Activated CD8-positive, alpha-beta T cell treated with anti-CD3 and anti-CD28 coated beads, Interleukin-2, amount 10 ng/mL, durations not matched to agents 7 days and 5 days (primary cell): Measurements from ENCODE around the gene LNP1. TPM values are rescaled to one million over a fixed set of nuclear protein-coding genes. Genes with fewer than 3 reads are reported as not detected.
A peak's percentile ranks its signal among the peaks of the same experiment; 100 is the strongest.
"Not testable (repeated sequence)": the region's sequence is repeated elsewhere in the genome, so short reads cannot be mapped to it uniquely, and the experiment has no call there.

Experiments
- ATAC-seq: fragments of 150-1000 bp; cut with Tn5 transposase; one replicate; pipeline ENCODE4 v1.10.0; 2021; ENCODE audit warnings: moderate library complexity
- CTCF ChIA-PET: fragments of 350-600 bp; sonication (Branson Sonifier 250); formaldehyde crosslinking; loops from one replicate; lab custom pipeline; 2021; ENCODE audit warnings: antibody characterized with exemption; lab: Charles Lee
- POLR2A ChIA-PET: fragments of 350-600 bp; sonication (Branson Sonifier 250); formaldehyde crosslinking; loops from one replicate; lab custom pipeline; 2021; ENCODE audit warnings: antibody characterized with exemption; lab: Charles Lee
- DNase-seq: peaks from one replicate; pipeline ENCODE4 v3.0.0-alpha.2; 2020
- H3K27ac Mint-ChIP-seq: one replicate; pipeline ENCODE4 v1.8.0; 2021; ENCODE audit warnings: mild to moderate bottlenecking, mixed read lengths
- H3K27me3 Mint-ChIP-seq: one replicate; pipeline ENCODE4 v1.8.0; 2021; ENCODE audit warnings: low read depth, mixed read lengths
- H3K36me3 Mint-ChIP-seq: one replicate; pipeline ENCODE4 v1.8.0; 2021; ENCODE audit warnings: low read depth, mixed read lengths
- H3K4me1 Mint-ChIP-seq: one replicate; pipeline ENCODE4 v1.8.0; 2021; ENCODE audit warnings: low read depth, mixed read lengths
- H3K4me3 Mint-ChIP-seq: one replicate; pipeline ENCODE4 v1.8.0; 2021; ENCODE audit warnings: mild to moderate bottlenecking, mixed read lengths
- H3K9me3 Mint-ChIP-seq: one replicate; pipeline ENCODE4 v1.8.0; 2022; ENCODE audit warnings: mixed read lengths; ENCODE audit not compliant: insufficient read depth
- total RNA-seq, 2 experiments: library from RNA; stranded (reverse); gene quantifications; one replicate each; pipeline ENCODE4 v1.2.3, GENCODE V29; 2021

Gene LNP1
- total RNA-seq, 2 experiments from 2014 or later, result 1.4 TPM

GRCh38 chr3:100440895-100441294 is 39.6 kb downstream of the LNP1 start:
- Mint-ChIP-seq H3K36me3 (peaks cover 3% of the 10 kb centered on the region), H3K27ac (peak overlapping the region; percentile 56), H3K4me3 (no peak overlapping the region), H3K9me3 (peaks cover 4% of the 10 kb centered on the region), H3K27me3 (no peaks in the 10 kb centered on the region), H3K4me1 (peaks cover 9% of the 10 kb centered on the region)
- ATAC-seq (peak; percentile 72), DNase-seq (peak; percentile 23)
- ChIA-PET CTCF (interaction anchor here (0.6 to 1.0 kb wide), 2 partner anchors 23 to 268 kb away, joined by 3 read pairs; partner anchors contain the start of gene TFG), POLR2A (no interaction called here)

GRCh38 chr3:100443690-100444089 is 42.4 kb downstream of the LNP1 start:
- Mint-ChIP-seq H3K9me3 (peaks cover 4% of the 10 kb centered on the region), H3K4me1 (peaks cover 9% of the 10 kb centered on the region), H3K36me3 (peaks cover 4% of the 10 kb centered on the region), H3K4me3 (no peak overlapping the region), H3K27ac (no peak overlapping the region), H3K27me3 (no peaks in the 10 kb centered on the region)
- ChIA-PET CTCF (no interaction called here), POLR2A (no interaction called here)
- ATAC-seq, result no peak
- no peak for DNase-seq

GRCh38 chr3:100447067-100447466 is 45.7 kb downstream of the LNP1 start:
- H3K36me3 Mint-ChIP-seq, H3K4me1 Mint-ChIP-seq, H3K4me3 Mint-ChIP-seq, CTCF ChIA-PET, H3K27me3 Mint-ChIP-seq, H3K9me3 Mint-ChIP-seq, POLR2A ChIA-PET, ATAC-seq, DNase-seq, H3K27ac Mint-ChIP-seq: not testable (repeated sequence)

- Mint-ChIP-seq H3K36me3 (peaks cover 1% of the 10 kb centered on the region), H3K4me3 (no peak overlapping the region), H3K27ac (no peak overlapping the region), H3K9me3 (peaks cover 4% of the 10 kb centered on the region), H3K4me1 (no peaks in the 10 kb centered on the region), H3K27me3 (no peaks in the 10 kb centered on the region)
- ATAC-seq (no peak), DNase-seq (no peak)
- ChIA-PET POLR2A (no interaction called here), CTCF (interaction anchor here (1.0 kb wide), 1 partner anchor 10 kb away, joined by 3 read pairs; no protein-coding TSS in a partner anchor)
These were observed 46.7 kb downstream of the LNP1 start for GRCh38 chr3:100448079-100448478.

DNA sequence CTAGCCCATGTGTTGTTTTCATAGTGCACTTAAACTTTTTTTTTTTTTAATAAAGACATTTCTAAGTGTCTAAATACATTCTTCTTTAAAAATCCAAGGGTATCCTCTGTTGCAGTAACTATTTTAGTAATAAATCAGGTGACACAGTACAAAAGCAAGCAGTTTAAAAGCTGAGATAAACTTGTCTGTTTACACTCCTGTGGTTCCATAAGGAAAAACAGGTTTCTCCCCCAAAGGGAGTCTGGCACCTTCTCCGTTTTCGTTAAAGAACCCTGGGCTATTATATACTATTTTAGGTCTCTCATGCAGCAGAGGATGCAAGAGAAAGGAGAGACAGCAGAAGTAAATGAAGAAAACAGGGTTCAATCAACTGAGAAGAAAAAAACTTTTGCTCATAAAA is 47.9 kb downstream of the LNP1 start:
- H3K9me3 Mint-ChIP-seq, result no peaks in the 10 kb centered on the region
- no peak overlapping the region for H3K27ac Mint-ChIP-seq
- H3K36me3 Mint-ChIP-seq, result peaks cover 1% of the 10 kb centered on the region
- no peak overlapping the region for H3K4me3 Mint-ChIP-seq
- POLR2A ChIA-PET, result no interaction called here
- H3K4me1 Mint-ChIP-seq, result no peaks in the 10 kb centered on the region
- DNase-seq, result no peak
- ATAC-seq, result no peak
- CTCF ChIA-PET, result interaction anchor here (0.6 kb wide), 1 partner anchor 13 kb away, joined by 3 read pairs; no protein-coding TSS in a partner anchor
- H3K27me3 Mint-ChIP-seq, result no peaks in the 10 kb centered on the region

DNA sequence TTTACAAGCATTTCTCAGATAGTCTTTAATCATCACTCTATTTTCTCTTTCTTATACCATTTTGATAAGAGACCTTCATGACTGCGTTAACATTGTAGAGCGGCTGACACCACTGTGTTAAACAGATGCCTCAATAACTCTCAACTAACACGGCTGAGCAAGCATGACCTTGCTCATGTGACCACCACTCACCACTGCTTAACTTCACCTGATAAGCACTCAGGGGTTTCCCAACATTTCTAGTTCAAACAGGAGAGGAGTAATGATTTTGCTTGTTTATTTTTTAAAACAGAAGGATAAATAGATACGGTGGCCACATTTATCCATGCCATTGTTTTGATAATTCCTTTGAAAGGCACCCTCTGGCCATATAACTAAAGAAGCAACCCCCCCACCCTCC is 53.3 kb downstream of the LNP1 start:
- ChIA-PET POLR2A (no interaction called here), CTCF (no interaction called here)
- Mint-ChIP-seq H3K9me3 (no peaks in the 10 kb centered on the region), H3K27ac (no peak overlapping the region), H3K4me1 (peaks cover 11% of the 10 kb centered on the region), H3K27me3 (no peaks in the 10 kb centered on the region), H3K36me3 (no peaks in the 10 kb centered on the region), H3K4me3 (no peak overlapping the region)
- ATAC-seq (no peak), DNase-seq (no peak)

GRCh38 chr3:100455841-100456550 is 54.7 kb downstream of the LNP1 start:
- Mint-ChIP-seq H3K27me3 (no peaks in the 10 kb centered on the region), H3K9me3 (no peaks in the 10 kb centered on the region), H3K27ac (peak overlapping the region; percentile 32), H3K36me3 (no peaks in the 10 kb centered on the region), H3K4me3 (no peak overlapping the region), H3K4me1 (peaks cover 11% of the 10 kb centered on the region)
- ChIA-PET POLR2A (interaction anchor here (0.5 to 1.5 kb wide), 3 partner anchors 55 to 211 kb away, joined by 3 to 4 read pairs (median 4); partner anchors contain the start of genes LNP1 and TOMM70), CTCF (interaction anchor here (1.2 kb wide), 1 partner anchor 10 kb away, joined by 4 read pairs; no protein-coding TSS in a partner anchor)
- DNase-seq (peak; percentile 36), ATAC-seq (no peak)

DNA sequence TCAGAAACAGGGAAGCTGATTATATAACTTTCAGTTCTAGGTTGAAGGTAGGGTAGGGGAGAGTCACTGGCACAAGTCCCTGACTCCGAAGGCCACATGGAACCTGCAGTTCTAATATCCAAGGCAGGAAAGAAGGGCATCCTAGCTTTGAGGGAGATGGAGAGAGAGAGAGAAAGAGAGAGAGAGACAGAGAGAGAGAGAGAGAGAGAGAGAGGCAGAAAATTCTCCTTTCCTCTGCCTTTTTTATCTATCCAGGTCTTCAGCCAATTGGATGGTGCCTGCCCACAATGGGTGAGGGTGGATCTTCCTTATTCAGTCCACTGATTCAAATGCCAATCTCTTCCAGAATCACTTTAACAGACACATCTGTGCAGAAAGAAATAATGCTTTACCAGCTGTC is 55.4 kb downstream of the LNP1 start:
- Mint-ChIP-seq H3K4me3 (no peak overlapping the region), H3K9me3 (no peaks in the 10 kb centered on the region), H3K27ac (no peak overlapping the region), H3K36me3 (no peaks in the 10 kb centered on the region), H3K27me3 (no peaks in the 10 kb centered on the region), H3K4me1 (peaks cover 11% of the 10 kb centered on the region)
- no peak for ATAC-seq
- ChIA-PET CTCF (interaction anchor here (1.2 kb wide), 1 partner anchor 10 kb away, joined by 4 read pairs; no protein-coding TSS in a partner anchor), POLR2A (interaction anchor here (0.7 to 1.5 kb wide), 2 partner anchors 55 to 210 kb away, joined by 4 read pairs; partner anchors contain the start of genes LNP1 and TOMM70)
- DNase-seq, result no peak

DNA sequence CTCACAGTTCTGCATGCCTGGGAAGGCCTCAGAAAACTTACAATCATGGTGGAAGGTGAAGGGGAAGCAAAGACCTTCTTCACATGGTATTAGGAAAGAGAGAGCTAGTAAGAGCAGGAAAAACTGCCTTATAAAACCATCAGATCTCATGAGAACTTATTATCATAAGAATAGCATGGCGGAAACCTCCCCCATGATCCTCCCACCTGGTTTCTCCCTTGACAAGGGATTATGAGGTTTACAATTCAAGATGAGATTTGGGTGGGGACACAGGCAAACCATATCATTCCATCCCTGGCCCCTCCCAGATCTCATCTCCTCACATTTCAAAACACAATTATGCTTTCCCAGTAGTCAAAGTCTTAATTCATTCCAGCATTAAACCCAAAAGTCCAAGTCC is 56.5 kb downstream of the LNP1 start:
- H3K4me1 Mint-ChIP-seq, result peaks cover 11% of the 10 kb centered on the region
- ChIA-PET POLR2A (no interaction called here), CTCF (no interaction called here)
- no peak for ATAC-seq
- no peak overlapping the region for H3K4me3 Mint-ChIP-seq
- no peaks in the 10 kb centered on the region for H3K9me3 Mint-ChIP-seq
- no peak overlapping the region for H3K27ac Mint-ChIP-seq
- no peak for DNase-seq
- no peaks in the 10 kb centered on the region for H3K27me3 Mint-ChIP-seq
- H3K36me3 Mint-ChIP-seq, result no peaks in the 10 kb centered on the region

GRCh38 chr3:100458814-100459213 is 57.5 kb downstream of the LNP1 start:
- DNase-seq (no peak), ATAC-seq (no peak)
- no peaks in the 10 kb centered on the region for H3K9me3 Mint-ChIP-seq
- no peaks in the 10 kb centered on the region for H3K36me3 Mint-ChIP-seq
- ChIA-PET CTCF (interaction anchor here (1.5 kb wide), 1 partner anchor 177 kb away, joined by 3 read pairs; no protein-coding TSS in a partner anchor), POLR2A (no interaction called here)
- H3K4me3 Mint-ChIP-seq, result no peak overlapping the region
- peaks cover 3% of the 10 kb centered on the region for H3K27me3 Mint-ChIP-seq
- H3K4me1 Mint-ChIP-seq, result peaks cover 11% of the 10 kb centered on the region
- no peak overlapping the region for H3K27ac Mint-ChIP-seq

DNA sequence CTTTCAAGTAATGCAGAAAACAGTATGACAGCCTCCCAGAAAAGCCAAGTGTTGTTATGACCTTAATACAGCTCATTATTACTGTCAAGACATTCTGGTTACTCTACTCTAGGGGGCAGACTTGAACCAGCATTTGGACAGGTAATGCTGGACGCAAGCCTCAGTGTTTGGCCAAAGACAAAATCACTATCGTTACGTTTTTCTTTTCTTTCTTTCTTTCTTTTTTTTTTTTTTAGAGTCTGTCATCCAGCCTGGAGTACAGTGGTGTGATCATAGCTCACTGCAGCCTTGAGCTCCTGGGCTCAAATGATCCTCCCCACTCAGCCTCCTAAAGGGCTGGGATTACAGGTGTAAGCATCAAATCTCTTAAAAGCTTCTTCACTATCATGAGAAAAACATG is 61.7 kb downstream of the LNP1 start:
- H3K9me3 Mint-ChIP-seq, result no peaks in the 10 kb centered on the region
- POLR2A ChIA-PET, result interaction anchor here (0.9 kb wide), 2 partner anchors 61 to 172 kb away, joined by 3 read pairs; partner anchors contain the start of genes LNP1 and TOMM70
- ATAC-seq (peak; percentile 87), DNase-seq (peak; percentile 50)
- H3K27ac Mint-ChIP-seq, result no peak overlapping the region
- CTCF ChIA-PET, result interaction anchor here (0.6 to 2.7 kb wide), 37 partner anchors 8 to 631 kb away, joined by 3 to 40 read pairs (median 4); partner anchors contain the start of genes LNP1 and TMEM45A
- no peaks in the 10 kb centered on the region for H3K36me3 Mint-ChIP-seq
- H3K27me3 Mint-ChIP-seq, result peaks cover 3% of the 10 kb centered on the region
- H3K4me3 Mint-ChIP-seq, result no peak overlapping the region
- peaks cover 8% of the 10 kb centered on the region for H3K4me1 Mint-ChIP-seq

GRCh38 chr3:100463646-100464155 is 62.4 kb downstream of the LNP1 start:
- Mint-ChIP-seq H3K4me3 (no peak overlapping the region), H3K27me3 (peaks cover 3% of the 10 kb centered on the region), H3K4me1 (peaks cover 8% of the 10 kb centered on the region), H3K27ac (no peak overlapping the region), H3K36me3 (no peaks in the 10 kb centered on the region), H3K9me3 (peaks cover under 1% of the 10 kb centered on the region)
- ChIA-PET CTCF (interaction anchor here (0.7 to 2.7 kb wide), 21 partner anchors 16 to 604 kb away, joined by 3 to 40 read pairs (median 6); partner anchors contain the start of gene LNP1), POLR2A (no interaction called here)
- DNase-seq, result no peak
- ATAC-seq, result no peak
